ENCODE measurements around the gene OR52I1.

- TF ChIP-seq CTCF (IDR thresholded peaks at IDR 0.05; ENCODE audit: low read depth, low read length) (no peak), EZH2phosphoT487 (IDR thresholded peaks at IDR 0.05; ENCODE audit: low read depth) (no peak)
Observed at GRCh38 chr11:4547416-4547815, 46.4 kb upstream of the OR52I1 start.
